ENCODE results near the gene TRAPPC10.

TRAPPC10 gene

DNA sequence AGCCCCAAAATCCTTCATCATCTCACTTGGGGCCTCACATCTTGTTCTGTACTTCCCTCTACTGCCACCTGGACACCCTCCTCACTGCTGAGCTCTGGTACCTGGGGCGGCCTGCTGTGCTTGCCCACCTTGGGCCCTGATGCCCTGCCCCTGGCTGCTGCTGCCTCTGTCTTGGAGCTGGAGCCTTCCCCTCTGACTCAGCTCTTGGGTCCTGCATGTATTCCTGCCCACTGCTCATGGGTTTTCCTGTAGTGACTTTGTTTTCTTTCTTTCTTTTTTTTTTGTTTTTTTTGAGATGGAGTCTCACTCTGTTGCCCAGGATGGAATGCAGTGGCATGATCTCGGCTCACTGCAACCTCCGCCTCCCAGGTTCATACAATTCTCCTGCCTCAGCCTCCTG lies 37.5 kb downstream of the TRAPPC10 start:
- no peak for DNase-seq

DNA sequence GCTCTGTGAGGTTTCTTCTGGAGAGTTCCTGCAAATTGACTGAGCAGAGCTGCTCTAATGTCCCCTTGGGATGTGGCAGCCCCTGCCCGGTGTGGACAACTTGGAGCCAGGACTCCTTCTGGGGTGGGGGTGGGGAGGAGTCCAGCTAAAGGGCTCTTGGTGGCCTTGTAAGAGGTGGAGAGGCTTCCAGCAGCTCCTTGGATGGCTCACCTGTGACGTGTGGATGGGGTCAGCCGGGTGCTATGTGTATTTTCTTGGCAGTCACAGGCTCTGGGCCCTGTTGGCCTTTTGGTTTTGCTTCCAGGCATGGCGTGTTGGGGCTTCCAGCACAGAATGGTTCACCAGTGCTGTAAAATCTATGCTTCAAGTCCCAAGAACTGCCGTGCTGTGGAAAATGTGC lies 38.2 kb downstream of the TRAPPC10 start:
- no peak for DNase-seq
- TF ChIP-seq POLR2A (IDR thresholded peaks at IDR 0.05; ENCODE audit: low read length) (no peak), GATA1 (IDR thresholded peaks at IDR 0.05; ENCODE audit: low read depth, low read length) (no peak)

More for the DNA sequence above, 37.5 kb downstream of the TRAPPC10 start:
- no peak for TF ChIP-seq GATA1 (IDR thresholded peaks at IDR 0.05; ENCODE audit: low read depth, low read length)
- no peak for TF ChIP-seq POLR2A (IDR thresholded peaks at IDR 0.05; ENCODE audit: low read length)

DNA sequence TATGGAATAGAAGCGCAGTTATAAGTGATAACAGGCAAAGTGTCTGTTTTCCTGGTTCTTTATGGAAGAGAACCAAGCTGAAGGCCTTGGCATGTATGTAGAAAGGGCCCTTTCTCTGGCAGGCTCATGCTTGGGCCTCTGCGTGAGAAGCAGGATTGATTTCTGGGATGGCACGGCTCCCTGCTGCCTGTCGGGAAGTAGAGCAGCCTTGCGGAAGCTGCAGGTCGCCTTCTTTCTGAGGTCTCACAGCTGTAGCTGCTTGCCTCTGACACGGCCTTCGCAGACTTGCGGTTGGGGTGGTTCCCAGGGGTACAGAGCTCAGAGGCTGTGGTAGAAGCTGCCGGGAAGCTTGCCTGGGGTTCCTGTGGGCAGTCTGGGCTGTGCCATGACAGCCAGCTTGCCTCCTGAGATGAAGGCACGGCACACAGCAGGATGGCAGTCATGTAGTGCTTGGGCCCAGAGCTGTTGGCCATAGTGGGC lies 39.4 kb downstream of the TRAPPC10 start:
- TF ChIP-seq GATA1 (IDR thresholded peaks at IDR 0.05; ENCODE audit: low read depth, low read length): no peak
- TF ChIP-seq POLR2A (IDR thresholded peaks at IDR 0.05; ENCODE audit: low read length): no peak
- no peak for DNase-seq

DNA sequence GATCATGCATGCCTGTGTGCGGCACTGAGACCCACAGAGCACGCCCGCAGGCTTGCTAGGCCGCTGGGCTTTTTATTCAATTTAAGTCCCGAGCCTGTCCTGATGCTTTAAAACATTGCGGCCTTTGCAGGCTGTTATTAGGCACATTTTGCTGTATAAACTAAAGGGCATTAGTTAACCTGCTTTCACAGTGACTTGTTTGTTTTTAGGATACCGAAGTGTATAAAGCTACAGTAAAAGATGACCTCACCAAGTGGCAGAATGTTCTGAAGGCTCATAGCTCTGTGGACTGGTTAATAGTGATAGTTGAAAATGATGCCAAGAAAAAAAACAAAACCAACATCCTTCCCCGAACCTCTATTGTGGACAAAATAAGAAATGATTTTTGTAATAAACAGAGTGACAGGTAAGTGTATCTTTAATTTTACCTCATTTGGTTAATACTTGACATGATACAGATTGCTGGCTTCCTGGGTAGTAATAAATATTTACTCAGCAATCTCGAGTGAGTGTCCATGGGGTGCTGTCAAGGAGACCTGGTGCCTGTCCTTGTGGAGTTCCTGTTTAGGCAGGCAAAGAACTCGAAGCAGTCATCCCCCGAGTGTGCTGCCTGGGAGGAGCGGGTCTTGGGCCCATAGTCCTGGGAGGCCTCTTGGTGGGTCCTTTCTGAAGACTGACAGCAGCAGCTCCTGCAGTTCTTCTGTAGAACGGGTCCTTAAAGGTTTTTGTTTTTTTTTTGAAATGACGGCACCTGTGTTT lies 40.1 kb downstream of the TRAPPC10 start:
- TF ChIP-seq GATA1 (IDR thresholded peaks at IDR 0.05; ENCODE audit: low read depth, low read length): no peak
- no peak for TF ChIP-seq POLR2A (IDR thresholded peaks at IDR 0.05; ENCODE audit: low read length)
- no peak for DNase-seq

DNA sequence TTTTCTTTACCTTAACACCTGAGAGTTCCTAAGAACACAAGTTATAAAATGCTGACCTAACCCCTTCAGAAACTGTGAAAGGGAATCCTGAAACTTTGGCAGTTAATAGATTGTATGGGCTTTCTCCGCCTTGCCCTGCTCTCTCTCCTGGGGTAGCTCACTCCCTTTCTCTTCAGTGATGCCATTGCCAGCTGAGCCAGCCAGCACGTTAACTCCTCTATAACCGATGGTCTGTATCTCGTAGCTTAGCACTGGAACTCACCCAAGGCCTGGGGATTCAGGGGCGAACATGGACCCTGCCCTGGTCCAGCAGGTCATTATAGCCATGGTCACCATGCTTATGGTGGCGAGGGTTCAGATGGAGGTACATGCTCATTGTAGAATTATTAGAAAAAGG lies 40.7 kb downstream of the TRAPPC10 start:
- no peak for DNase-seq
- TF ChIP-seq POLR2A (IDR thresholded peaks at IDR 0.05; ENCODE audit: low read length) (no peak), GATA1 (IDR thresholded peaks at IDR 0.05; ENCODE audit: low read depth, low read length) (no peak)

DNA sequence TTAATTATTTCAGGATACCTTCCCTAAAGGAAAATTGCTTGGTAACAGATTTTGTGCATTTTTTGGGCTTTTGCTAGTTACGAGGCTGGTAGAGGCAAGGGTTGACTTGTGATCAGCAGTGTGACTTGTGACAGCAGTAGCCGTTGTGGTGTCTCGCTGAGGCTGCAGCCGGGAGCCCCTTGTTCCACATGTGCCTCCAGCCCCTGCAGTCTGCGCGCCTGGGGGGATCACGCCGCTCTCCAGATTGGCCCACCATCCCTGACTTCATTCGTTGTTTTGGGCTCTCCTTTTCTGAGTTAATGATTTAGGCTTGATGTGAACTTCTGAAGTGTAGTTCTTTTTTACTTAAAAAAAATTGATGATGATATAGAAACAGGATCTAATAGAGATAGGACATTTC lies 41.5 kb downstream of the TRAPPC10 start:
- DNase-seq: no peak
- TF ChIP-seq POLR2A (IDR thresholded peaks at IDR 0.05; ENCODE audit: low read length) (no peak), GATA1 (IDR thresholded peaks at IDR 0.05; ENCODE audit: low read depth, low read length) (no peak)

DNA sequence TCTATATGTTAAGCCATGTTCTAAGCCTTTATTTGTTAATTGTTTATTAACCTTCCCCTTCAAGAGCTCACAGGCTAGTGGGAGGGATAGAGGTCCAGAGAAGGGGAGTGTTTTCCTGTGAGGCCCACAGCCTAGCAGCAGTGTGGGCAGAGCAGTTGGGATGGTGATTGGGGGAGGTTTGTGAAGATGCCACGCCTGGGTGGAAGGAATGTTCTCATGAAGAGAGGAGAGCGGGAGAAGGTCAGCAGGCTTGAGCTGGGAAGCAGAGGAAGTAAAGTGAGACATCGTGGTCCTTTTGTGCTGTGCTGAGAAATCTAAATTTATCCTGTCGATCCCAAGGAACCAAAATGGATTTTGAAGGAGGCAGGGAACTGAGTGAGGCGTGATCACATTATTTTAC lies 42.6 kb downstream of the TRAPPC10 start:
- DNase-seq: no peak
- TF ChIP-seq POLR2A (IDR thresholded peaks at IDR 0.05; ENCODE audit: low read length) (no peak), GATA1 (IDR thresholded peaks at IDR 0.05; ENCODE audit: low read depth, low read length) (no peak)

DNA sequence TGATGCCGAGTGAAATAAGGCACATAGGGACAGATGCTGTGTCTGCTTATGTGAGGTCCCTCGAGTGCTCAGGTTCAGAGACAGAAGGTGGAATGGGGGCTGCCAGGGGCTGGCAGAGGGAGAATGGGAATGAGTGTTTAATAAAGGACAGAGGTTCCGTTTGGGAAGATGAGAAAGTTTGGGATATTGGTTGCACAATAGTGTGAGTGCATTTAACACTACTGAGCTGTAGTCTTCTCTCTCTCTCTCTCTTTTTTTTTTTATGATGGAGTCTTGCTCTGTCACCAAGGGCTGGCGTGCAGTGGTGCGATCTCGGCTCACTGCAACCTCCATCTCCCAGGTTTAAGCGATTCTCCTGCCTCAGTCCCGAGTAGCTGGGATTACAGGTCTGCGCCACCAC lies 44.9 kb downstream of the TRAPPC10 start:
- no peak for DNase-seq
- TF ChIP-seq POLR2A (IDR thresholded peaks at IDR 0.05; ENCODE audit: low read length): no peak
- TF ChIP-seq GATA1 (IDR thresholded peaks at IDR 0.05; ENCODE audit: low read depth, low read length): no peak

DNA sequence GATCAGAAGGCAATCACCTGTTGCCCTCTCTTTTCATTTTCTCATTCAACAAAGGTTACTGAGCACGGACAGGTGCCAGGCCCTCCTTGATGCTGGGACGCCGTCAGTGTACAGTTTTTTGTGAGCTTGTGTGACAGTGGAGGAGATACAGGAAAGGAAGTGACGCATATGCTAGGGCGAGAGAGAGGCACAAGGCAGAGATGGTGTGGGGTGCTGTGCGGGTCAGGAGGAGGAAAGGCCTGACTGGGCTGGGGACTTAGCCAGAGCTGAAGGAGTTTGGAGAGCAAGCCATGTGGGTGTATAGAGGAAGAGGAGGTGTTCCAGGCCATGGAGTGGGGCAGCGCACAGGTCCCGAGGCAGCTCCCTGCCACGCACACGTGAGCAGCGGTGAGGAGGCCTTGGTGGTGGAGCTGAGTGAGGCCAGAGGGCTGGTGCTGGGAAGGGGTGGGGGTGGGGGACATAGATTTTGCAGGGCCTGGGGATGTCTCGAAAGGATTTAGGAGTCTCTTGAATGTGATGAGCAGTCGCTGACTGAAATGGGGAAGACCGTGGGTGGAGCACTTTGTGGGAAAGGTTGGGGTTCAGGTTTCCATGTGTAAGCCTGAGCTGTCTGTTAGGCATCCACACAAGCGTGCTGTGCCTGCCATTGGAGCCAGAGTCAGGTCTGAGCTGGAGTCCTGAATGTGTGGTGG lies 46.0 kb downstream of the TRAPPC10 start:
- no peak for DNase-seq
- TF ChIP-seq GATA1 (IDR thresholded peaks at IDR 0.05; ENCODE audit: low read depth, low read length) (no peak), POLR2A (IDR thresholded peaks at IDR 0.05; ENCODE audit: low read length) (no peak)

DNA sequence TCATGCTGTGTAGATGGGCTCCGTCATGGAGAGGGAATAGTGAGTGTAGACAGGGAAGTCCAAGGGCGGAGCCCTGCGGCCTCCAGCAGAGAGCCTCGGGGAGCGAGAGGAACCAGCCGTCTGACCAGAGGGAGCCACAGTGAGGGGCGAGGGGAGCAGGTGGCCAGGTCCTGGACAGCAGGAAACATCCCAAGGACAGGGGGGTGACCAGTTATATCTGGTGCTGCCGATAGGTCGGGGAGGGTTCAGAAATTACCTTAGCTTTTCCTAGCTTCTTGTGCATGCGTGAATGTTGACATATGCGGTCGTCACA lies 46.5 kb downstream of the TRAPPC10 start:
- no peak for DNase-seq
- TF ChIP-seq GATA1 (IDR thresholded peaks at IDR 0.05; ENCODE audit: low read depth, low read length) (no peak), POLR2A (IDR thresholded peaks at IDR 0.05; ENCODE audit: low read length) (no peak)

DNA sequence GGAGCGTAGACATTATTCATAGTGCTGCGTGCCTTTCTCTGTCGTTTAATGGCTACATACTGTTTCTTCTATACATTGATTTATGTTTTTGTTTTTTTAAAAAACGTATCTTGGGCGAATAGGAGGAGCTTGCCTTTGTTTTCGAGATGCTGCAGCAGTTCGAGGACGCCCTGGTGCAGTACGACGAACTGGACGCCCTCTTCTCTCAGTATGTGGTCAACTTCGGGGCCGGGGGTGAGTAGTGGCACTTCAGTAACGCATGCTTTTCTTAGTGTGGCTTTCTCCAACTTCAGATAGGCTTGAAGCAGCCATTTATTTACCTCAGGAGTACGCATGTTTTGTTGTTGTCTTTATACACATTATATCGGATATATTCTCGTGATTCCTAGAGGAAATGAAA lies 46.9 kb downstream of the TRAPPC10 start:
- DNase-seq: no peak
- no peak for TF ChIP-seq GATA1 (IDR thresholded peaks at IDR 0.05; ENCODE audit: low read depth, low read length)
- TF ChIP-seq POLR2A (IDR thresholded peaks at IDR 0.05; ENCODE audit: low read length): no peak

DNA sequence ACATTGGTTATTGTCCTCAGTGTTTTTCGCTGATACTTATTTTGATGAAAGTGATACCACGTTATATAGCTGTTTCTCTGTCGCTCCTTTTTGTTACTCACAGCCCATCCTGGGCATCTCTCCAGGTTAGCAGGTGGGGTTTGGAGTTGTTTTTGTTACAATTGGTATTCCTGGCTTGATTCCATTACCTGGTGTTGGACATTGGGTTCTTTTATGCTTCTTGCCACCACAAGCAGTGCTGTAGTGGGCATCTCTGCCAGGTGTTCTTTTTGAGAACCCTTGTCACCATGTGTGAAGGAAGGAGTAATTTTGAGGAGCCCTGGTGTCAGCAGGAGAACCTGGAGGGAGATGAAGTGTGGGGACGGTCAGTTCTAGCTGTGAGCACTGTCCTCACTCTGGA lies 47.6 kb downstream of the TRAPPC10 start:
- no peak for DNase-seq
- TF ChIP-seq GATA1 (IDR thresholded peaks at IDR 0.05; ENCODE audit: low read depth, low read length): no peak
- no peak for TF ChIP-seq POLR2A (IDR thresholded peaks at IDR 0.05; ENCODE audit: low read length)

DNA sequence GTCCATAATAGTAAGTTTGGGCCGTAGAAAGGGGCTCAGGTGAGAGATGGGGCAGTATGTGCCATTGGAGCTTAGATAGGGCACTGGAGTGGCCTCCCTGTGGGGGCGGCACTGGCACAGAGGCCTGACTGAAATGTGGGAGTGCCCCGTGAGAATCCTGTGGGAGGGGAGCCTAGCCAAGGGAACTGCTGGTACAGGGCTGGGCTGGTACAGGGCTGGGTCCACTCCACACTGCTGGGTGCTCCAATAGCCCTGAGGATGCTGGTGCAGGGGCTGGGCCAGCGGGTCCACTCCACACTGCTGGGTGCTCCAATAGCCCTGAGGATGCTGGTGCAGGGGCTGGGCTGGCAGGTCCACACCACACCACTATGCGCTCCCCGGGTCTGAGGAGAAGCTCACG lies 50.3 kb downstream of the TRAPPC10 start:
- no peak for TF ChIP-seq POLR2A (IDR thresholded peaks at IDR 0.05; ENCODE audit: low read length)
- TF ChIP-seq GATA1 (IDR thresholded peaks at IDR 0.05; ENCODE audit: low read depth, low read length): no peak
- no peak for DNase-seq

DNA sequence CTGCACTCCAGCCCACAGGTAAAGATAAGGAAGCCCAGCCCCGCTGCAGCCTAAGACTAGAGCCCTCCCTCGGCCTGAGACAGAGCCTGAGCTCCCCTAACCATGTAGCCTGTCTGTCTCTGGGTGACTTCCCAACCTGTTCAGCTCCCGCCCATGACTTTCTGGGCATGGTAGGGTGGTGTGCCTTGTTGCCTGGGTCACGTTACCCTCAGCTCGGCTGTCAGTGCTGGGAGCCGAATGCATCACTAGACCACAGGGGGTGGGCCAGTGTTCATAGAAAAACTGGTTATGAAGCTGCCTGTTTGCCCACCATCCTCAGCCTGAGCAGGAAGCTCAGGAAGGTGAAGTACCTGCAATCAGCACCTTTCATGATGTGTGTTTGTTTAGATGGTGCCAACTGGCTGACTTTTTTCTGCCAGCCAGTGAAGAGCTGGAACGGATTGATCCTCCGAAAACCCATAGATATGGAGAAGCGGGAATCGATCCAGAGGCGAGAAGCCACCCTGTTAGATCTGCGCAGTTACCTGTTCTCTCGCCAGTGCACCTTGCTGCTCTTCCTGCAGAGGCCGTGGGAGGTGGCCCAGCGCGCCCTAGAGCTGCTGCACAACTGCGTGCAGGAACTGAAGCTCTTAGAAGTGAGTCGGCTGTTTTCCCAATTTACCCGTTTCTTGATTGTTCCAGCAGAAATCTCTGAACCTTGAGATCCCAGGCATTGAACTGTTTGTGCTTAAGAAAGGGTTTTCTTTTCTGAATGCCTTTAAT lies 51.2 kb downstream of the TRAPPC10 start:
- TF ChIP-seq GATA1 (IDR thresholded peaks at IDR 0.05; ENCODE audit: low read depth, low read length): no peak
- no peak for TF ChIP-seq POLR2A (IDR thresholded peaks at IDR 0.05; ENCODE audit: low read length)
- DNase-seq: no peak

Measured in erythroblast (primary cell).